Measurements from ENCODE around the gene MCL1. TPM values are rescaled to one million over a fixed set of nuclear protein-coding genes. Genes with fewer than 3 reads are reported as not detected.

Gene MCL1
- total RNA-seq, 2 donors from 2014 or later: 277 to 307 TPM

DNA sequence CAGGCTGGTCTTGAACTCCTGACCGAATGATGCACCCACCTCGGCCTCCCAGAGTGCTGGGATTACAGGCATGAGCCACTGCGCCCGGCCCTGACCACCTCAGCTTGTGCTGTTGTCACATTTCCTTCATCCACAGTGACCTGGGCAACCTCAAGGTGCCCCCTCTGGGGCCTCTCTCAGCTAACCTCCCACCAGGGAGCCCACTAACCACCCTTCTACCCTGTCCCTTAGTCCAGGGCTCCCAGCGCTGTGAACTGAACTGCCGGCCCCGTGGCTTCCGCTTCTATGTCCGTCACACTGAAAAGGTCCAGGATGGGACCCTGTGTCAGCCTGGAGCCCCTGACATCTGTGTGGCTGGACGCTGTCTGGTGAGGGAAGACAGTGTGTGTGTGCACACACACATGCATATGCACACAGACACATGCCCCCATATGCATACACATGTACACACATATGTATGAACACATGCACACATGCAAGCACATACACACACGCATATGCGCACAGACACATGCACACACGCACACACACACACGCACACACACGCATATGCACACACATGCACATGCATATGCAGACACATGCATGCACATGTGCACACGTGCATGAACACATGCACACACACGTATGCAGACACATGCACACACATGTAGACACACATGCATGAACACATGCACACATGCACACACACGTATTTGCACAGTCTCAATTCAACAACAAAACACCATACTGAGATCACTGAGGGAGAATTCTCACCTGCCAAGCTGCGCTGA, 24.0 kb downstream of the MCL1 start:
- ATAC-seq: no peak
- no peak for DNase-seq (ENCODE audit: low spot score in 2 of 2)
- H3K36me3 Mint-ChIP-seq: no peaks in the 10 kb centered on the region
- no peak overlapping the region for H3K27ac Mint-ChIP-seq
- no peaks in the 10 kb centered on the region for H3K9me3 Mint-ChIP-seq

GRCh38 chr1:150554086-150554452, 25.3 kb downstream of the MCL1 start:
- no peak overlapping the region for H3K27ac Mint-ChIP-seq
- ATAC-seq (no peak), DNase-seq (ENCODE audit: low spot score in 2 of 2) (no peak)
- H3K36me3 Mint-ChIP-seq: no peaks in the 10 kb centered on the region
- no peaks in the 10 kb centered on the region for H3K9me3 Mint-ChIP-seq

DNA sequence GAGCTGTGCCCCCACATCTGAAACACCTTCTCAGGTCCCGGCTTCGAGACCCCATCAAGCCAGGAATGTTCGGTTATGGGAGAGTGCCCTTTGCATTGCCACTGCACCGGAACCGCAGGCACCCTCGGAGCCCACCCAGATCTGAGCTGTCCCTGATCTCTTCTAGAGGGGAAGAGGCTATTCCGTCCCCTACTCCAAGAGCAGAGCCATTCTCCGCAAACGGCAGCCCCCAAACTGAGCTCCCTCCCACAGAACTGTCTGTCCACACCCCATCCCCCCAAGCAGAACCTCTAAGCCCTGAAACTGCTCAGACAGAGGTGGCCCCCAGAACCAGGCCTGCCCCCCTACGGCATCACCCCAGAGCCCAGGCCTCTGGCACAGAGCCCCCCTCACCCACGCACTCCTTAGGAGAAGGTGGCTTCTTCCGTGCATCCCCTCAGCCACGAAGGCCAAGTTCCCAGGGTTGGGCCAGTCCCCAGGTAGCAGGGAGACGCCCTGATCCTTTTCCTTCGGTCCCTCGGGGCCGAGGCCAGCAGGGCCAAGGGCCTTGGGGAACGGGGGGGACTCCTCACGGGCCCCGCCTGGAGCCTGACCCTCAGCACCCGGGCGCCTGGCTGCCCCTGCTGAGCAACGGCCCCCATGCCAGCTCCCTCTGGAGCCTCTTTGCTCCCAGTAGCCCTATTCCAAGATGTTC, 25.9 kb downstream of the MCL1 start:
- DNase-seq (ENCODE audit: low spot score in 2 of 2) (no peak), ATAC-seq (no peak)
- Mint-ChIP-seq H3K36me3 (no peaks in the 10 kb centered on the region), H3K27ac (no peak overlapping the region), H3K9me3 (no peaks in the 10 kb centered on the region)

GRCh38 chr1:150552911-150553289, 26.5 kb downstream of the MCL1 start:
- no peaks in the 10 kb centered on the region for H3K36me3 Mint-ChIP-seq
- DNase-seq (ENCODE audit: low spot score in 2 of 2) (no peak), ATAC-seq (no peak)
- peak overlapping the region in 1 of 2 donors; percentile 64 for H3K27ac Mint-ChIP-seq
- no peaks in the 10 kb centered on the region for H3K9me3 Mint-ChIP-seq

- no peaks in the 10 kb centered on the region for H3K9me3 Mint-ChIP-seq
- H3K27ac Mint-ChIP-seq: peak overlapping the region; percentile 34 to 64
- no peaks in the 10 kb centered on the region for H3K36me3 Mint-ChIP-seq
- no peak for DNase-seq (ENCODE audit: low spot score in 2 of 2)
- peak; percentile 14 to 48 for ATAC-seq
Measured at GRCh38 chr1:150552128-150552910, 27.1 kb downstream of the MCL1 start.

GRCh38 chr1:150551784-150552127, 27.7 kb downstream of the MCL1 start:
- ATAC-seq (no peak), DNase-seq (ENCODE audit: low spot score in 2 of 2) (no peak)
- H3K9me3 Mint-ChIP-seq: no peaks in the 10 kb centered on the region
- peak overlapping the region in 1 of 2 donors; percentile 64 for H3K27ac Mint-ChIP-seq
- no peaks in the 10 kb centered on the region for H3K36me3 Mint-ChIP-seq

DNA sequence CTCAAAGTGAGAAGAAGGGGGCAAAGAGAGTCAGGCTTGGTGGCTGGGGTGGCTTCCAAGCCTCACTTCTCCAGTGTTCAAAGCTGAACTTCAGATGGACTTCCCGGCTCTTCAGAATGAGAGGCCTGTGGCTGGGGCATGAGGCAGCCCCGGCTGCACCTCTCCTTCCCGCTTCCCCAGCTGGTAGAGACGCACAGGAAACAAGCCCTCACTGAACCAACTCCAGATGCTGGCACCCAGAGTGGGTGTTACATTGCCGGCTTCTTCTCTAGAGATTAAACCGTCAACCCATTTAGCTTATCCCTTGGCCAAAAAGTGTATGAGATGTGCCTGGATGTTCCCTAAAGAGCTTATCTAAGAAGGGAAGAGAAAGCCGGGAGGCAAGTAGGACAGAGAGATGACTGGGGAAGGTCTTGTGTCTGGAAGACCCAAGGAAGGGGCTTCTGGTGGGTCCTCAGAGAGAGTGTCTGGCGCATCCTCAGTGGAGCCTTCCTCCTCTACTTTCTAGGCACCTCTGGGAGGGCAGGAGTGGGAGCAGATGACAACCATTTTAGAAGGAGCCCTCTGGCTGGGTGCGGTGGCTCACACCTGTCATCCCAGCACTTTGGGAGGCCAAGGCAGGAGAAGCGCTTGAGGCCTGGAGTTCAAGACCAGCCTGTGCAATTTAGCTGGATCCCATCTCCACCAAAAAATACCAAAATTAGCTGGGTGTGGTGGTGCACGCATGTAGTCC, 28.2 kb downstream of the MCL1 start:
- DNase-seq (ENCODE audit: low spot score in 2 of 2) (no peak), ATAC-seq (no peak)
- peak overlapping the region; percentile 29 to 64 for H3K27ac Mint-ChIP-seq
- H3K36me3 Mint-ChIP-seq: no peaks in the 10 kb centered on the region
- H3K9me3 Mint-ChIP-seq: no peaks in the 10 kb centered on the region

GRCh38 chr1:150550222-150551050, 29.0 kb downstream of the MCL1 start:
- no peaks in the 10 kb centered on the region for H3K36me3 Mint-ChIP-seq
- no peak overlapping the region for H3K27ac Mint-ChIP-seq
- no peak for ATAC-seq
- no peaks in the 10 kb centered on the region for H3K9me3 Mint-ChIP-seq
- DNase-seq (ENCODE audit: low spot score in 2 of 2): no peak

- H3K27ac Mint-ChIP-seq: no peak overlapping the region
- DNase-seq (ENCODE audit: low spot score in 2 of 2) (no peak), ATAC-seq (no peak)
- H3K9me3 Mint-ChIP-seq: no peaks in the 10 kb centered on the region
- H3K36me3 Mint-ChIP-seq: no peaks in the 10 kb centered on the region
Measured at GRCh38 chr1:150549496-150550221, 29.8 kb downstream of the MCL1 start.

DNA sequence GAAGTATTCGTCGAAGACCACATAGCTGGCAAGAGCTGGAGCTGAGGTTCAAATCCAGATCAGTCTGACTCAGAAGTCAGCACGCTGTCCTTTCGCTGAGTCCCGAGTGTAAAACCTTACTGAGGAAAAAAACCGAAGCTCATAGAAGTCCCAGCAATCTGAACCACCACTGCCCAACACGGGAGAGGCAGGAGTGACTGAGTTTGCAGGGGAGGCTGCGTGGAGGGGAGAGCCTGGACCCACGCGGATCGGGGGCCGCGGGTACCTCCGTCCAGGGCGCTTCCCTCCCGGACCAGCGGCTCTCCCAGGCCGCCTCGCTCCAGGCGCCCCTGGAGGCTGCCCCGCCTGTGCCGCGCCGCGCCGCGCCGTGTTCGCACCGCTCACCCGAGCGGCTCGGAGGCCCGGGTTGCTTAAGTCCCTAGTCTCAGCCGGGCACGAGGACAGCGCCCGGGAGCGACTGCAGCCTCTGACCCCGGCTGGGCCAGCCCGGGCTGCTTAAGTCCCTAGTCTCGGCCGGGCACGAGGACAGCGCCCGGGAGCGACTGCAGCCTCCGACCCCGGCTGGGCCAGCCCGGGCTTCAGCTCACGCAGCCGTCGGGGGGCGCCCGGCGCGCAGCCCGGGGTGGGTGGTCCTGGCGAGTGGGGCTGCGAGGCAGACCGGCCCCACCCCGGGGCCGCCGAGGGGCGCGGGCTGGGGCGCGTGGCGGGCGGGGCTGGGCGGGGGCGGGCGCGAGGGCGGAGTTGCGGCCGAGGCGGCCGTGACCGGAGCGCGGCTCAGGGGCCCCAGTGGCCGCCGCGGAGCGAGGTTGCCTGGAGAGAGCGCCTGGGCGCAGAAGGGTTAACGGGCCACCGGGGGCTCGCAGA, 30.5 kb downstream of the MCL1 start, which contains the start of gene ADAMTSL4:
Gene ADAMTSL4, plus strand, starts transcription at position 777 of the 864 bp plus-strand sequence. CDS start 2,881 bp downstream, outside the sequence.
- ATAC-seq (peak; percentile 69 to 82), DNase-seq (ENCODE audit: low spot score in 2 of 2) (peak in 1 of 2 donors; percentile 64)
- Mint-ChIP-seq H3K36me3 (no peaks in the 10 kb centered on the region), H3K27ac (no peak within 1 kb of the TSS), H3K9me3 (no peaks in the 10 kb centered on the region)

DNA sequence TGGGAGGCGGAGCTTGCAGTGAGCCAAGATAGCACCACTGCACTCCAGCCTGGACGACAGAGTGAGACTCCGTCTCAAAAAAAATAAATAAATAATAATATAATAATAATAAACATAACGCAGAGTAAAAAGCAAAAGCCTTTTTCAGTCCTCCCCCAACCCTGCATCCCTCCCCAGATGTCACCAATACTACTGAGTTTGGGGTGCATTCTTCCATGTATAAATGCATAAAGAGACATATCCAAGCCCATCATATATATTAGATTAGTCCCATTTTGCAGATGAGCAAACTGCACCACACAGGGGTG, 31.1 kb downstream of the MCL1 start:
- Mint-ChIP-seq H3K27ac (no peak overlapping the region), H3K36me3 (no peaks in the 10 kb centered on the region), H3K9me3 (no peaks in the 10 kb centered on the region)
- ATAC-seq (no peak), DNase-seq (ENCODE audit: low spot score in 2 of 2) (no peak)

GRCh38 chr1:150546294-150546937, 33.0 kb downstream of the MCL1 start:
- H3K27ac Mint-ChIP-seq: no peak overlapping the region
- no peak for DNase-seq (ENCODE audit: low spot score in 2 of 2)

DNA sequence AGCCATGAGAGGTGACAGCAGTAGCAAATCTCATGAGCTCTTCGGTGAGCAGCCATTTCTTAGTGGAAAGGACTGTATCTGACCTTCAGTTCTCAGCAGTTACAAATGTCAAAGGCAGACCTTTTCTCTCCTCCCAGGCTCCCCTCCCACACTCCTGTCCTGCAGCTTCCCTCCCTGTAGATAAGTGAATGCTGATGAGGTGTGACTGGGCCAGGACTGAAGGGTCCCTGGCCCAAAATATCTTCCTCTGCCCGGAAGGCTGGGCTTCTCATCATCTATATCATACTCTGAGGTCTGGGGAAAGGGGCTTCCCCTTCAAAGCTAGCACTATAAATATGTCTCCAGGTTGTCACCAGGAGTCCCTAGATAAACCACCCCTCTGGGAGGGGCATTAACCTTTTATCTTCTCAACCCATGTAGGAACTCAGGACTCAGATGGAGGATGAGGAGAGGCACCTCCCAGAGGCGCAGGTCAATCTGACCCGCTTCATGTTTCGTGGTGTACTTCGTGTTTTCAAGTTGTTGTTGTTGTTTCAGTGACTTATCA, 33.9 kb downstream of the MCL1 start:
- no peaks in the 10 kb centered on the region for H3K9me3 Mint-ChIP-seq
- ATAC-seq: no peak
- no peak overlapping the region for H3K27ac Mint-ChIP-seq
- DNase-seq (ENCODE audit: low spot score in 2 of 2): no peak
- H3K36me3 Mint-ChIP-seq: no peaks in the 10 kb centered on the region

More at GRCh38 chr1:150546294-150546937, 33.0 kb downstream of the MCL1 start:
- H3K36me3 Mint-ChIP-seq: no peaks in the 10 kb centered on the region
- no peak for ATAC-seq
- no peaks in the 10 kb centered on the region for H3K9me3 Mint-ChIP-seq

- Mint-ChIP-seq H3K27ac (no peak overlapping the region), H3K36me3 (no peaks in the 10 kb centered on the region), H3K9me3 (no peaks in the 10 kb centered on the region)
- ATAC-seq (no peak), DNase-seq (ENCODE audit: low spot score in 2 of 2) (no peak)
Measured at GRCh38 chr1:150544204-150544603, 35.2 kb downstream of the MCL1 start.
